IMR-90 (cell line): ENCODE results near the gene FCSK. TPM values are rescaled to one million over a fixed set of nuclear protein-coding genes. Genes with fewer than 3 reads are reported as not detected.

Source experiments
- ATAC-seq: fragments of 200-7000 bp; cut with Tn5 transposase; 2 replicates; pipeline ENCODE4 v1.9.1; 2020; ENCODE audit warnings: low read depth, mild to moderate bottlenecking, moderate library complexity
- BruUV-seq: library from RNA; stranded (reverse); fragments of 400-500 nt; replicated peaks from 2 replicates; lab custom pipeline; 2021; lab: Mats Ljungman, UMichigan
- CTCF ChIA-PET: fragments of 300-600 bp; formaldehyde crosslinking; extraction: SDS; loops from one replicate; lab custom pipeline; 2021; ENCODE audit warnings: antibody characterized with exemption; lab: Yijun Ruan, JAX
- POLR2A ChIA-PET: fragments of 300-600 bp; sonication (Branson Sonifier 250); formaldehyde crosslinking; loops from one replicate; lab custom pipeline; 2022; ENCODE audit warnings: antibody characterized with exemption; ENCODE audit not compliant: unreplicated experiment; lab: Charles Lee
- DNase-seq: peaks from one replicate; pipeline ENCODE4 v3.0.0; 2013
- H2AFZ ChIP-seq: replicated peaks from 2 replicates; pipeline ENCODE3; 2013; ENCODE audit warnings: low read length, mild to moderate bottlenecking; ENCODE audit not compliant: poor library complexity
- H2AK5ac ChIP-seq: 2 replicates; pipeline ENCODE4 v1.6.1; 2013; ENCODE audit warnings: low read depth, low read length, inconsistent platforms
- H2AK9ac ChIP-seq: replicated peaks from 2 replicates; pipeline ENCODE3; 2013; ENCODE audit warnings: mild to moderate bottlenecking, low read depth, low read length, moderate library complexity; ENCODE audit not compliant: poor library complexity
- H2BK120ac ChIP-seq: 2 replicates; pipeline ENCODE4 v1.6.1; 2013; ENCODE audit warnings: low read depth, low read length, inconsistent platforms
- H2BK15ac ChIP-seq: 3 replicates; pipeline ENCODE4 v1.6.1; 2013; ENCODE audit warnings: low read depth, low read length, inconsistent platforms
- H2BK20ac ChIP-seq: 2 replicates; pipeline ENCODE4 v1.6.1; 2013; ENCODE audit warnings: low read depth, mild to moderate bottlenecking, inconsistent platforms, low read length, moderate library complexity
- H2BK5ac ChIP-seq: 2 replicates; pipeline ENCODE4 v1.6.1; 2013; ENCODE audit warnings: mild to moderate bottlenecking, low read depth, low read length, inconsistent platforms; ENCODE audit not compliant: poor library complexity, severe bottlenecking
- H3K14ac ChIP-seq: replicated peaks from 2 replicates; pipeline ENCODE4 v1.6.1; 2013; ENCODE audit warnings: low read depth, low read length, inconsistent platforms
- H3K18ac ChIP-seq: 2 replicates; pipeline ENCODE4 v1.6.1; 2013; ENCODE audit warnings: low read depth, low read length, control low read depth
- H3K23ac ChIP-seq: 2 replicates; pipeline ENCODE4 v1.6.1; 2013; ENCODE audit warnings: low read depth, low read length, inconsistent platforms
- H3K27ac ChIP-seq: 2 replicates; pipeline ENCODE4 v1.5.1; 2013; ENCODE audit warnings: mild to moderate bottlenecking, control low read depth, low read length; ENCODE audit not compliant: insufficient read depth
- H3K27me3 ChIP-seq: 2 replicates; pipeline ENCODE4 v1.6.1; 2013; ENCODE audit warnings: low read length; ENCODE audit not compliant: control insufficient read depth, insufficient read depth
- H3K36me3 ChIP-seq: 2 replicates; pipeline ENCODE4 v1.6.1; 2013; ENCODE audit warnings: low read length, mixed read lengths; ENCODE audit not compliant: control insufficient read depth, insufficient read depth
- H3K4ac ChIP-seq: 2 replicates; pipeline ENCODE4 v1.6.1; 2013; ENCODE audit warnings: low read depth, low read length, inconsistent platforms
- H3K4me1 ChIP-seq: 2 replicates; pipeline ENCODE4 v1.6.1; 2013; ENCODE audit warnings: low read length, mixed read lengths; ENCODE audit not compliant: control insufficient read depth, insufficient read depth
- H3K4me2 ChIP-seq: 2 replicates; pipeline ENCODE4 v1.6.1; 2013; ENCODE audit warnings: low read depth, mild to moderate bottlenecking, control low read depth, low read length, moderate library complexity
- H3K4me3 ChIP-seq: 2 replicates; pipeline ENCODE4 v1.5.1; 2013; ENCODE audit warnings: low read depth, mild to moderate bottlenecking, control low read depth, low read length, moderate library complexity; ENCODE audit not compliant: insufficient read depth
- H3K56ac ChIP-seq: 2 replicates; pipeline ENCODE4 v1.6.1; 2013; ENCODE audit warnings: low read length, inconsistent platforms; ENCODE audit not compliant: insufficient read depth; ENCODE audit errors: extremely low read depth
- H3K79me1 ChIP-seq, 2 experiments: 2 replicates each; pipeline ENCODE4 v1.6.1; 2013; ENCODE audit warnings: low read length in 2 of 2, inconsistent platforms in 1 of 2, low read depth in 1 of 2
- H3K9ac ChIP-seq: 2 replicates; pipeline ENCODE4 v1.6.1; 2013; ENCODE audit warnings: low read depth, low read length, control low read depth
- H3K9me1 ChIP-seq: 2 replicates; pipeline ENCODE4 v1.6.1; 2013; ENCODE audit warnings: low read length, inconsistent platforms; ENCODE audit not compliant: insufficient read depth
- H3K9me3 ChIP-seq: 2 replicates; pipeline ENCODE4 v1.6.1; 2013; ENCODE audit warnings: low read length; ENCODE audit not compliant: control insufficient read depth, insufficient read depth
- H4K20me1 ChIP-seq: 2 replicates; pipeline ENCODE4 v1.6.1; 2013; ENCODE audit warnings: low read length, inconsistent platforms; ENCODE audit not compliant: insufficient read depth
- H4K5ac ChIP-seq: 2 replicates; pipeline ENCODE4 v1.6.1; 2013; ENCODE audit warnings: mild to moderate bottlenecking, low read depth, low read length, control low read depth
- H4K8ac ChIP-seq, 2 experiments: 2 replicates each; pipeline ENCODE4 v1.6.1; 2013; ENCODE audit warnings: low read depth in 2 of 2, low read length in 2 of 2, control low read depth in 1 of 2, inconsistent platforms in 1 of 2
- H4K91ac ChIP-seq: 2 replicates; pipeline ENCODE4 v1.6.1; 2013; ENCODE audit warnings: low read depth, low read length, inconsistent platforms; ENCODE audit not compliant: insufficient read depth
- BHLHE40 ChIP-seq: fragments of 150-350 bp; IDR thresholded peaks from 2 replicates; pipeline ENCODE4 v1.6.1; 2016; ENCODE audit warnings: mild to moderate bottlenecking, low read depth, low read length
- CEBPB ChIP-seq: IDR thresholded peaks from 2 replicates; pipeline ENCODE4 v1.6.1; 2012; ENCODE audit warnings: low read depth, low read length, improper control_type of control experiment
- CHD1 ChIP-seq: IDR thresholded peaks from 2 replicates; pipeline ENCODE4 v1.6.1; 2012; ENCODE audit warnings: low read depth, low read length, improper control_type of control experiment
- MAFK ChIP-seq: IDR thresholded peaks from 2 replicates; pipeline ENCODE4 v1.6.1; 2012; ENCODE audit warnings: low read depth, low read length, improper control_type of control experiment
- MAZ ChIP-seq: IDR thresholded peaks from 2 replicates; pipeline ENCODE4 v1.6.1; 2012; ENCODE audit warnings: low read depth, mild to moderate bottlenecking, low read length, improper control_type of control experiment, moderate library complexity, borderline replicate concordance
- MXI1 ChIP-seq: IDR thresholded peaks from 2 replicates; pipeline ENCODE4 v1.6.1; 2012; ENCODE audit warnings: low read depth, mild to moderate bottlenecking, low read length, moderate library complexity, borderline replicate concordance
- NFE2L2 ChIP-seq: fragments of 150-350 bp; IDR thresholded peaks from 2 replicates; pipeline ENCODE4 v1.6.1; 2016; ENCODE audit warnings: low read depth, mild to moderate bottlenecking, low read length
- POLR2A ChIP-seq: IDR thresholded peaks from 2 replicates; pipeline ENCODE4 v1.6.1; 2012; ENCODE audit warnings: mild to moderate bottlenecking, low read depth, low read length
- RAD21 ChIP-seq: IDR thresholded peaks from 2 replicates; pipeline ENCODE4 v1.6.1; 2012; ENCODE audit warnings: low read length, improper control_type of control experiment
- RCOR1 ChIP-seq: IDR thresholded peaks from 2 replicates; pipeline ENCODE4 v1.6.1; 2012; ENCODE audit warnings: mild to moderate bottlenecking, low read length, improper control_type of control experiment; ENCODE audit not compliant: insufficient replicate concordance
- RFX5 ChIP-seq: IDR thresholded peaks from 2 replicates; pipeline ENCODE4 v1.8.0; 2012; ENCODE audit warnings: low read depth, mild to moderate bottlenecking, low read length, moderate library complexity
- SMC3 ChIP-seq: fragments of 150-350 bp; IDR thresholded peaks from 2 replicates; pipeline ENCODE4 v1.6.1; 2016; ENCODE audit warnings: low read depth, mild to moderate bottlenecking, antibody characterized with exemption, low read length, moderate library complexity
- WGBS, 2 experiments: methylation state at CpG; one replicate each; pipeline versions ENCODE4 v1.1.5 to v1.1.7; 2013; ENCODE audit warnings: missing lambda C conversion rate in 2 of 2; ENCODE audit not compliant: insufficient read length in 1 of 2; ENCODE audit errors: extremely low coverage in 2 of 2; 5-methylcytosine and 5-hydroxymethylcytosine counted together
- dilution Hi-C: fragments of 300-500 bp; cut with HindIII; formaldehyde crosslinking; loops from one replicate; pipeline ENCODE4 v1.14.3; 2018; ENCODE audit warnings: low sequenced_read_pairs; ENCODE audit not compliant: unreplicated experiment
- in situ Hi-C: fragments of 300-500 bp; cut with MboI; formaldehyde crosslinking; loops from 3 replicates; pipeline ENCODE4 v1.14.3; 2019; ENCODE audit warnings: low sequenced_read_pairs, inconsistent platforms, mixed read lengths
- intact Hi-C: fragments of 100-400 bp; cut with micrococcal nuclease; formaldehyde crosslinking; loops from 2 replicates; pipeline ENCODE4 v1.10.0; 2022
- polyA plus RNA-seq, 3 experiments: library from polyadenylated mRNA; depleted of rRNA; stranded (reverse); fragments of >200 nt; gene quantifications; 2 replicates each; pipeline ENCODE4 v1.2.3, GENCODE V29; 2012; ENCODE audit warnings: low replicate concordance in 1 of 3
- total RNA-seq: library from RNA; depleted of rRNA; stranded (reverse); fragments of >200 nt; gene quantifications from 2 replicates; pipeline ENCODE4 v1.2.3, GENCODE V29; 2012
- TF ChIP-seq, protein P1 (sequence below): fragments of 150-350 bp; IDR thresholded peaks from 2 replicates; pipeline ENCODE4 v1.6.1; 2017; ENCODE audit warnings: mild to moderate bottlenecking, antibody characterized with exemption, low read length, low read depth
- TF ChIP-seq, protein P2 (sequence below): fragments of 150-350 bp; IDR thresholded peaks from 2 replicates; pipeline ENCODE4 v1.6.1; 2016; ENCODE audit warnings: low read depth, mild to moderate bottlenecking, low read length, moderate library complexity, borderline replicate concordance
- TF ChIP-seq, protein P3 (sequence below): conservative IDR thresholded peaks from 2 replicates; pipeline ENCODE4 v1.5.1; 2012; ENCODE audit warnings: mild to moderate bottlenecking, low read depth, low read length, improper control_type of control experiment

FCSK gene
- total and polyA plus RNA-seq, 2 of the 4 experiments (the other 2 are of a cell fraction): 6.1 to 7.2 TPM

DNA sequence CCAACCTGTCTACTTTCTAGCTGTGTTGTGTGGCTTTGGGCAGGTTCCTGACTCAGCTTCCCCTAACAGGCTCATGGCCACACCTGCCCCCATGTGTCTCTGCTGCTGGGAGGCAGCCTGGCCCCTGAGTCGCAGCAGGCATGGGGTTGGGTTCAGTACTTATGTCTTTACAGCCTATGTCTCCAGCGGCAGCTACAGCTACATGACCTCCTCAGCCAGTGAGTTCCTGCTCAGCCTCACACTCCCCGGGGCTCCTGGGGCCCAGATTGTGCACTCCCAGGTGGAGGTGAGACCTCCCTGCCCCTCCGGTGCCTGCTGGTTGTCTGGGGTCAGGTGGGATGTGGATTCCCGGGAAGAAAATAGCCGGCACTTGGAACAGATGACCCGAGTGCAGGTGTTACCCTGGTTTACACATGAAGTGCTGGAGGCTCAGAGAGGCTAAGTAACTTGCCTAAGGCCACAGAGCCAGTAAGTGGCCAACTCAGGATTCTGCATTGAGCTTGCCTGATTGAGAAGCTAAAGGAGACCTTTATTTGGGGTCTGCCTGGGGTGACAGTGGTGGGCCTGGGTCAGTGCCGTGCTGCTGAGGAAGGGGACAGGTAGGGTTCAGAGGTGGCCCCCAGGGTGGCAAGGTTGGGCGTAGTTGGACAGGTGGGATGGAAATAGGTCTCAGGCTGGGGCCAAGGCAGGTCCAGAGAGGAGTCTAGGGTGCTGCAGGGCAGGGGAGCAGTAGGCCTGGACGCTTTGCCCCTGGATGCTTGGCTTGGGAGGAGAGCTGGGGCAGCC, 15.9 kb downstream of the FCSK start:
- Histone ChIP-seq H3K23ac (no peak overlapping the region), H4K20me1 (no peaks in the 10 kb centered on the region; the same call in 1 of the 2 replicates), H3K14ac (no peak overlapping the region), H2AFZ (peak overlapping the region; percentile 63), H3K79me1 (no peaks in the 10 kb centered on the region), H3K18ac (no peak overlapping the region), H3K27me3 (no peaks in the 10 kb centered on the region), H2AK9ac (peak overlapping the region; percentile 55), H3K4me3 (no peak overlapping the region), H2BK15ac (no peak overlapping the region), H2BK5ac (no peak overlapping the region), H4K8ac (no peak overlapping the region), H2BK20ac (no peak overlapping the region), H3K4ac (no peak overlapping the region), H3K27ac (no peak overlapping the region), H3K9me3 (no peaks in the 10 kb centered on the region), H4K5ac (no peak overlapping the region), H2BK120ac (no peak overlapping the region), H3K9ac (no peak overlapping the region), H3K4me2 (no peak overlapping the region), H3K9me1 (no peaks in the 10 kb centered on the region), H4K91ac (no peak overlapping the region), H2AK5ac (no peak overlapping the region), H3K56ac (no peak overlapping the region), H3K4me1 (peaks cover 2% of the 10 kb centered on the region; the same call in 1 of the 2 replicates), H3K36me3 (peaks cover 6% of the 10 kb centered on the region; the same call in 1 of the 2 replicates)
- dilution Hi-C loops (no loop called here), intact Hi-C loops (no loop called here), in situ Hi-C loops (no loop called here)
- no TSS peak for BruUV-seq
- ChIA-PET CTCF (interaction anchor here (0.8 to 1.2 kb wide), 2 partner anchors 16 to 90 kb away, joined by 3 read pairs; partner anchors contain the start of gene FCSK), POLR2A (no interaction called here)
- 69% methylated on average over 4 of the region's 10 CpGs; no CpG with 5 or more reads in 1 of the 2 experiments for WGBS, 2 experiments
- DNase-seq: no peak
- no peak for ATAC-seq
- TF ChIP-seq RAD21 (no peak), BHLHE40 (no peak), RFX5 (no peak), MAFK (no peak), NFE2L2 (no peak), CHD1 (no peak), RCOR1 (no peak), CEBPB (no peak), SMC3 (no peak), POLR2A (no peak), MAZ (no peak), MXI1 (no peak)
- TF ChIP-seq, protein P1, sequence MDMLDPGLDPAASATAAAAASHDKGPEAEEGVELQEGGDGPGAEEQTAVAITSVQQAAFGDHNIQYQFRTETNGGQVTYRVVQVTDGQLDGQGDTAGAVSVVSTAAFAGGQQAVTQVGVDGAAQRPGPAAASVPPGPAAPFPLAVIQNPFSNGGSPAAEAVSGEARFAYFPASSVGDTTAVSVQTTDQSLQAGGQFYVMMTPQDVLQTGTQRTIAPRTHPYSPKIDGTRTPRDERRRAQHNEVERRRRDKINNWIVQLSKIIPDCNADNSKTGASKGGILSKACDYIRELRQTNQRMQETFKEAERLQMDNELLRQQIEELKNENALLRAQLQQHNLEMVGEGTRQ: no peak
- TF ChIP-seq, protein P2, sequence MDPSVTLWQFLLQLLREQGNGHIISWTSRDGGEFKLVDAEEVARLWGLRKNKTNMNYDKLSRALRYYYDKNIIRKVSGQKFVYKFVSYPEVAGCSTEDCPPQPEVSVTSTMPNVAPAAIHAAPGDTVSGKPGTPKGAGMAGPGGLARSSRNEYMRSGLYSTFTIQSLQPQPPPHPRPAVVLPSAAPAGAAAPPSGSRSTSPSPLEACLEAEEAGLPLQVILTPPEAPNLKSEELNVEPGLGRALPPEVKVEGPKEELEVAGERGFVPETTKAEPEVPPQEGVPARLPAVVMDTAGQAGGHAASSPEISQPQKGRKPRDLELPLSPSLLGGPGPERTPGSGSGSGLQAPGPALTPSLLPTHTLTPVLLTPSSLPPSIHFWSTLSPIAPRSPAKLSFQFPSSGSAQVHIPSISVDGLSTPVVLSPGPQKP: no peak
- TF ChIP-seq, protein P3, sequence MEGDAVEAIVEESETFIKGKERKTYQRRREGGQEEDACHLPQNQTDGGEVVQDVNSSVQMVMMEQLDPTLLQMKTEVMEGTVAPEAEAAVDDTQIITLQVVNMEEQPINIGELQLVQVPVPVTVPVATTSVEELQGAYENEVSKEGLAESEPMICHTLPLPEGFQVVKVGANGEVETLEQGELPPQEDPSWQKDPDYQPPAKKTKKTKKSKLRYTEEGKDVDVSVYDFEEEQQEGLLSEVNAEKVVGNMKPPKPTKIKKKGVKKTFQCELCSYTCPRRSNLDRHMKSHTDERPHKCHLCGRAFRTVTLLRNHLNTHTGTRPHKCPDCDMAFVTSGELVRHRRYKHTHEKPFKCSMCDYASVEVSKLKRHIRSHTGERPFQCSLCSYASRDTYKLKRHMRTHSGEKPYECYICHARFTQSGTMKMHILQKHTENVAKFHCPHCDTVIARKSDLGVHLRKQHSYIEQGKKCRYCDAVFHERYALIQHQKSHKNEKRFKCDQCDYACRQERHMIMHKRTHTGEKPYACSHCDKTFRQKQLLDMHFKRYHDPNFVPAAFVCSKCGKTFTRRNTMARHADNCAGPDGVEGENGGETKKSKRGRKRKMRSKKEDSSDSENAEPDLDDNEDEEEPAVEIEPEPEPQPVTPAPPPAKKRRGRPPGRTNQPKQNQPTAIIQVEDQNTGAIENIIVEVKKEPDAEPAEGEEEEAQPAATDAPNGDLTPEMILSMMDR: no peak
